ENCODE results near the gene SLF2. TPM values are rescaled to one million over a fixed set of nuclear protein-coding genes. Genes with fewer than 3 reads are reported as not detected.

The SLF2 gene
- total and polyA plus RNA-seq, 9 of the 15 experiments (the other 6 are each of a cell fraction or from before 2014, with no cell fraction given), result 1.7 to 18.4 (median 7.8) TPM

DNA sequence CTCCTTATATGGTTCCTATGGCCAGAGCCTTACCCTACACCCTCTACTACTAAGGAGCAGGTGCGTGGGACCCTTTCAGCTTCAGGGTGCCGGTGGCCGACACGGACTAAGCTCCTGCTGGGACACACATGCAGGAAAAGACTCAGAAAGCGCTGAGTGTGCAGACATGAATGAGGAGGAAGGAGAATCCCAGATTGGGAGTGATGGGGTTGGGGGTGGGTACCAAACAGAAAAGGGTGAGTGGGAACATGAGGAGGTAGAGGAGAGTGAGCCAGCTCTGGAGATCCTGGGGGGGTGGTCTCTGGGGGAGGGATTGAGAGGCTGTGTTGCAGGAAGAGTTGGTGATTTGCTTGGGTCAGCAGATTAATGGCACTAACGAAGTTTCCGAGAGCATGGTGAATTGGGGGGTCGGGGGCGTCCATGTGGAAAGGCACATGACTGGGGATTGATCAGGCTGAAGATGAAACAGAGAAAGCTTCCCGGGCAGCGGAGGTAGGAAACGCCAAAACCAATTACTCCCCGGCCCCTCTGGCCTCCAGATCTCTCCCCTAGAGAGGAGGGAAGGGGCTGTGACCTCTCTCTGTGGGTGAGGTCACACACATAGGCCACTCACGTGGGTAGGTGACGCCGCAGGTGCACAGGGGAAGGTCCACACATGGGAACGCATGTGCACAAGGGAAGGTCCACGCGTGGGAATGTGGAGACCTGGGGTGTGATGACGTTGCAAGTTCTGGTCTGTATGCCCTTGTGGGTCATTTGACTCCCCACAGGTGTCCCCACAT lies 37.9 kb upstream of the SLF2 start:
- no peak overlapping the region for H3K4me2 ChIP-seq (ENCODE audit: insufficient read depth, low read length)
- in situ Hi-C loops (cut with MboI) (loop anchor here (10.0 to 25.0 kb wide), 3 partner anchors 313 to 538 kb away; partner anchors contain the start of genes PKD2L1 and SCD), intact Hi-C loops (cut with micrococcal nuclease) (loop anchor here (5.0 to 10.0 kb wide), 3 partner anchors 110 to 530 kb away; partner anchors contain the start of genes SCD and SEC31B)
- TF ChIP-seq MAFF (IDR thresholded peaks at IDR 0.05; ENCODE audit: low read length) (peak; percentile 39; the same call in 1 of the 2 replicates), ZNF766 (CRISPR knock-in tag; conservative IDR thresholded peaks at IDR 0.05) (no peak), ZNF316 (IDR thresholded peaks at IDR 0.05) (peak; percentile 69), ZNF253 (CRISPR knock-in tag; conservative IDR thresholded peaks at IDR 0.05) (no peak), ZNF197 (CRISPR knock-in tag; IDR thresholded peaks at IDR 0.05; ENCODE audit: low read depth) (no peak), MAFG (tag; conservative IDR thresholded peaks at IDR 0.05) (peak; percentile 36; the same call in 1 of the 2 replicates)
- ChIA-PET POLR2A (no interaction called here), CTCF (ENCODE audit: low intra/inter-chr PET ratio) (no interaction called here)
- no peak overlapping the region for H3K4me3 ChIP-seq
- H2AFZ ChIP-seq (ENCODE audit: low read depth, low read length), result no peak overlapping the region
- FAIRE-seq (no peak), ATAC-seq (no peak), DNase-seq (ENCODE audit: extremely low read depth in 1 of 4, low spot score in 3 of 4) (no peak)
- peaks cover 3% of the 10 kb centered on the region for H3K9me1 ChIP-seq (ENCODE audit: control insufficient read depth, insufficient read depth, low read length)
- H3K27ac ChIP-seq (ENCODE audit: extremely low read depth, low read depth, low read length), result no peak overlapping the region
- H3K4me1 ChIP-seq (replicated peaks in 1 of 2; ENCODE audit: control insufficient read depth in 2 of 2, insufficient read depth in 2 of 2, low read length in 2 of 2), result peaks cover 0 to 2% of the 10 kb centered on the region in 2 experiments; a peak in 1 of 5 replicates
- H4K20me1 ChIP-seq (replicated peaks; ENCODE audit: control insufficient read depth, insufficient read depth, low read length), result peaks cover 10% of the 10 kb centered on the region
- 1% methylated on average over 10 of the region's 20 CpGs for WGBS (ENCODE audit: insufficient coverage, low coverage, missing lambda C conversion rate)
- H3K27me3 ChIP-seq (ENCODE audit: control insufficient read depth in 2 of 2, insufficient read depth in 2 of 2, low read length in 2 of 2), result peaks cover 5 to 31% of the 10 kb centered on the region in 2 experiments; a peak in 4 of 5 replicates
- no peak overlapping the region for H3K9ac ChIP-seq (ENCODE audit: insufficient read depth in 1 of 2, low read depth in 2 of 2, low read length in 2 of 2)
- no peaks in the 10 kb centered on the region for H3K9me3 ChIP-seq (replicated peaks; ENCODE audit: control insufficient read depth, insufficient read depth, low read depth, low read length)
- H3K36me3 ChIP-seq (ENCODE audit: control insufficient read depth, insufficient read depth, low read length), result no peaks in the 10 kb centered on the region
- BruUV-seq (replicated peaks), result no TSS peak
- no peaks in the 10 kb centered on the region for H3K79me2 ChIP-seq (ENCODE audit: control insufficient read depth, insufficient read depth, low read length)
